ENCODE measurements around the gene FILIP1L. TPM values are rescaled to one million over a fixed set of nuclear protein-coding genes. Genes with fewer than 3 reads are reported as not detected.

FILIP1L gene
- total and polyA plus RNA-seq, 2 of the 8 experiments (the other 6 are each of a cell fraction or from before 2014, with no cell fraction given): 0.06 to 0.09 TPM

- no peaks in the 10 kb centered on the region for H3K4me1 ChIP-seq (replicated peaks in 1 of 4; ENCODE audit: control insufficient read depth in 3 of 4, insufficient read depth in 4 of 4, low read length in 3 of 4)
- no peak overlapping the region for H3K18ac ChIP-seq (ENCODE audit: extremely low read depth, low read length)
- H3K23ac ChIP-seq (ENCODE audit: insufficient read length): no peak overlapping the region
- POLR2A ChIA-PET (ENCODE audit: partially characterized antibody): interaction anchor here (1.4 kb wide), 1 partner anchor 14 kb away, joined by 3 read pairs; the partner anchor contains the start of gene FILIP1L
- no peak overlapping the region for H4K5ac ChIP-seq (ENCODE audit: insufficient read length, low read depth, low read length)
- H3K4ac ChIP-seq (replicated peaks; ENCODE audit: insufficient read length, low read depth, low read length): no peak overlapping the region
- no peak overlapping the region for H3K56ac ChIP-seq (replicated peaks; ENCODE audit: insufficient read length, low read depth, low read length)
- H3K9me3 ChIP-seq (ENCODE audit: insufficient read depth in 2 of 2, low read depth in 1 of 2, low read length in 1 of 2): no peaks in the 10 kb centered on the region
- H3K27me3 ChIP-seq (replicated peaks in 1 of 4; ENCODE audit: control insufficient read depth in 3 of 4, extremely low read depth in 1 of 4, insufficient read depth in 3 of 4, low read length in 3 of 4): no peaks in the 10 kb centered on the region
- H3K14ac ChIP-seq (ENCODE audit: insufficient read length): no peak overlapping the region
- no peaks in the 10 kb centered on the region for H4K20me1 ChIP-seq (replicated peaks in 1 of 2; ENCODE audit: control insufficient read depth in 1 of 2, insufficient read depth in 2 of 2, low read length in 2 of 2)
- H4K8ac ChIP-seq (ENCODE audit: extremely low read depth, insufficient read depth, low read length): no peak overlapping the region
- no peak overlapping the region for H3K27ac ChIP-seq (ENCODE audit: low read depth, low read length)
- no peak overlapping the region for H2BK20ac ChIP-seq (ENCODE audit: low read length)
- DNase-seq (ENCODE audit: low read depth in 1 of 2, low spot score in 2 of 2) (no peak), FAIRE-seq (no peak)
- no peak overlapping the region for H2AK5ac ChIP-seq (ENCODE audit: low read depth, low read length)
- no peak overlapping the region for H2BK5ac ChIP-seq (ENCODE audit: low read depth, low read length)
- no peak overlapping the region for H2BK120ac ChIP-seq (replicated peaks; ENCODE audit: low read depth, low read length)
- no peaks in the 10 kb centered on the region for H3K79me1 ChIP-seq (ENCODE audit: low read depth, low read length)
- no peak overlapping the region for H2BK12ac ChIP-seq (ENCODE audit: low read depth, low read length)
- H3K4me2 ChIP-seq (ENCODE audit: insufficient read depth in 1 of 2, low read depth in 2 of 2, low read length in 2 of 2): no peak overlapping the region
- H3K4me3 ChIP-seq (ENCODE audit: extremely low read depth in 1 of 4, insufficient read depth in 2 of 4, low read depth in 3 of 4, low read length in 4 of 4): no peak overlapping the region
- no peak overlapping the region for H2AFZ ChIP-seq (ENCODE audit: low read length)
- H3K23me2 ChIP-seq (ENCODE audit: low read depth, low read length): no peaks in the 10 kb centered on the region
- no peak overlapping the region for H3K9ac ChIP-seq (replicated peaks in 1 of 4; ENCODE audit: extremely low read depth in 1 of 4, low read depth in 3 of 4, low read length in 3 of 4)
- H2BK15ac ChIP-seq (ENCODE audit: low read length): no peak overlapping the region
- H4K91ac ChIP-seq (replicated peaks; ENCODE audit: insufficient read length, low read length): no peak overlapping the region
- no peaks in the 10 kb centered on the region for H3K79me2 ChIP-seq (ENCODE audit: control insufficient read depth in 1 of 2, insufficient read depth in 2 of 2, low read length in 2 of 2)
- WGBS, 2 experiments (ENCODE audit: extremely low coverage in 1 of 2, insufficient coverage in 1 of 2, insufficient read length in 1 of 2, insufficient replicate concordance in 2 of 2, low coverage in 1 of 2, low lambda C conversion rate in 2 of 2, missing lambda C conversion rate in 1 of 2): 88% methylated on average over 5 of the region's 5 CpGs; no CpG with 5 or more reads in 1 of the 2 experiments
- no peaks in the 10 kb centered on the region for H3K36me3 ChIP-seq (ENCODE audit: control insufficient read depth in 2 of 4, insufficient read depth in 4 of 4, low read length in 3 of 4)
- CTCF ChIA-PET (ENCODE audit: partially characterized antibody): no interaction called here
- TF ChIP-seq SIRT6 (IDR thresholded peaks at IDR 0.05; ENCODE audit: low read length) (no peak), SRF (IDR thresholded peaks at IDR 0.05; ENCODE audit: low read depth, low read length) (no peak), FOSL1 (IDR thresholded peaks at IDR 0.05; ENCODE audit: insufficient read depth, low read depth, low read length) (no peak), TAF1 (IDR thresholded peaks at IDR 0.05; ENCODE audit: low read depth, low read length) (no peak), GABPA (IDR thresholded peaks at IDR 0.05; ENCODE audit: borderline replicate concordance, insufficient read depth, low read length) (no peak), BRCA1 (IDR thresholded peaks at IDR 0.05; ENCODE audit: low read depth, low read length) (no peak), NRF1 (IDR thresholded peaks at IDR 0.05; ENCODE audit: low read depth, low read length) (no peak), EZH2 (IDR thresholded peaks at IDR 0.05; ENCODE audit: low read depth, low read length, severe bottlenecking) (no peak)
- TF ChIP-seq, protein P1, sequence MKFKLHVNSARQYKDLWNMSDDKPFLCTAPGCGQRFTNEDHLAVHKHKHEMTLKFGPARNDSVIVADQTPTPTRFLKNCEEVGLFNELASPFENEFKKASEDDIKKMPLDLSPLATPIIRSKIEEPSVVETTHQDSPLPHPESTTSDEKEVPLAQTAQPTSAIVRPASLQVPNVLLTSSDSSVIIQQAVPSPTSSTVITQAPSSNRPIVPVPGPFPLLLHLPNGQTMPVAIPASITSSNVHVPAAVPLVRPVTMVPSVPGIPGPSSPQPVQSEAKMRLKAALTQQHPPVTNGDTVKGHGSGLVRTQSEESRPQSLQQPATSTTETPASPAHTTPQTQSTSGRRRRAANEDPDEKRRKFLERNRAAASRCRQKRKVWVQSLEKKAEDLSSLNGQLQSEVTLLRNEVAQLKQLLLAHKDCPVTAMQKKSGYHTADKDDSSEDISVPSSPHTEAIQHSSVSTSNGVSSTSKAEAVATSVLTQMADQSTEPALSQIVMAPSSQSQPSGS (IDR thresholded peaks at IDR 0.05; ENCODE audit: low read length): no peak
- TF ChIP-seq, protein P2, sequence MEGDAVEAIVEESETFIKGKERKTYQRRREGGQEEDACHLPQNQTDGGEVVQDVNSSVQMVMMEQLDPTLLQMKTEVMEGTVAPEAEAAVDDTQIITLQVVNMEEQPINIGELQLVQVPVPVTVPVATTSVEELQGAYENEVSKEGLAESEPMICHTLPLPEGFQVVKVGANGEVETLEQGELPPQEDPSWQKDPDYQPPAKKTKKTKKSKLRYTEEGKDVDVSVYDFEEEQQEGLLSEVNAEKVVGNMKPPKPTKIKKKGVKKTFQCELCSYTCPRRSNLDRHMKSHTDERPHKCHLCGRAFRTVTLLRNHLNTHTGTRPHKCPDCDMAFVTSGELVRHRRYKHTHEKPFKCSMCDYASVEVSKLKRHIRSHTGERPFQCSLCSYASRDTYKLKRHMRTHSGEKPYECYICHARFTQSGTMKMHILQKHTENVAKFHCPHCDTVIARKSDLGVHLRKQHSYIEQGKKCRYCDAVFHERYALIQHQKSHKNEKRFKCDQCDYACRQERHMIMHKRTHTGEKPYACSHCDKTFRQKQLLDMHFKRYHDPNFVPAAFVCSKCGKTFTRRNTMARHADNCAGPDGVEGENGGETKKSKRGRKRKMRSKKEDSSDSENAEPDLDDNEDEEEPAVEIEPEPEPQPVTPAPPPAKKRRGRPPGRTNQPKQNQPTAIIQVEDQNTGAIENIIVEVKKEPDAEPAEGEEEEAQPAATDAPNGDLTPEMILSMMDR (IDR thresholded peaks at IDR 0.05; ENCODE audit: control extremely low read depth in 1 of 3, insufficient read depth in 1 of 3, low read depth in 1 of 3, low read length in 3 of 3): no peak
These were observed 14.3 kb upstream of the FILIP1L start for GRCh38 chr3:100128565-100128964.

All from H1 (cell line).